Skin epidermis (tissue), 12 donors: Measurements from ENCODE around the gene EML1.
"Not testable (repeated sequence)": the region's sequence is repeated elsewhere in the genome, so short reads cannot be mapped to it uniquely, and the experiment has no call there.

Source experiments
- H3K27ac ChIP-seq, 21 experiments: fragments of 200-600 bp; sonication (generic) in 11 of 21; one replicate each; pipeline ENCODE4 v1.5.0; 2020; ENCODE audit warnings: mild to moderate bottlenecking in 3 of 21, inconsistent platforms in 2 of 21, moderate library complexity in 2 of 21
- H3K4me3 ChIP-seq, 7 experiments: fragments of 200-600 bp; sonication (generic) in 2 of 7; one replicate each; pipeline ENCODE4 v1.5.0; 2020; ENCODE audit warnings: inconsistent platforms in 2 of 7, mild to moderate bottlenecking in 2 of 7, moderate library complexity in 1 of 7

Gene EML1

DNA sequence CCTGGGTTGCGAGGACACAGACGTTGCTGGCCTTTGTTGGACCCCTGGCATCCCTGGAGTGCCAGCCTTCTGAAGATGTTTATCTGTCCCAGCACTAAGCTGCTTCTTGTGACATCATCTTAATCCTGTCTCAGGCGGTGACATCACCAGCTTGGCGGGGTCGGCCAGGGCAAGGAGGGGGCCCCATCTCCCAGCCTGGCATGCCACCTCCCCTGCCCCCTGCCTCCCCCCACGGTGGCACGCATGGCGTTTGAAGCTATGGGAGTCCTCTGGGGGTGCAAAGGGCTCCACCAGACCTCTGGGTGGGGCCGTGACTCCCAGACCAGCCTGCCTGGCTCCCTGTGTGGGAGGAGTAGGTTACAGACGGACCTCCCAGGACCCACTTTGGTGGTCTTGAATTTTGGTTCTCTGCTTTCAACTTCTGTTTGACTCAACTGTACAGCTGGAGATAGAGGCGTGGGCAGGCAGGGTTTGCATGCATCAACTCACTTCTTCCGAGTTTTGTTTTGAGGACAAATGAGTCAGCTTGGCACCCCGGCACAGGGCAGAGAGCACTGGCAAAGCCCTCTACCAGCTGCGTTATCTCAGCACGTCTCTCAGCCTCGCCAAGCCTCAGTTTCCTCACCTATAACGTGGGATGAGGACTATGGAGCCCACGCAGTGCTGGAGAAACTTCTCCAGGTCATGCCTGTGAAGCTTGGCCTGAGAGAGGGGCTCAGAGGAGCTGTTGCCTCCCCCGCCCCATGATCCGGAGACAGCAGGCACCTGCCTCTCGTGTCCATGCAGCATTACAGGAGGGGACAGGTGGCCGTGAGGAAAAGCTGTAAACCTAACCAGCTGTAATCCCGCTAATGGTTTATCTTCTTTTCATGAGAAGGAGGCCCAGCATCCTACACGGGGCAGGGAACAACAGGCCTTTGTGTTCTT, 38.8 kb upstream of the EML1 start:
- Histone ChIP-seq H3K4me3 (no peak overlapping the region), H3K27ac (peak overlapping the region in 8 of 21 experiments; percentile 7 to 81 (median 40))

DNA sequence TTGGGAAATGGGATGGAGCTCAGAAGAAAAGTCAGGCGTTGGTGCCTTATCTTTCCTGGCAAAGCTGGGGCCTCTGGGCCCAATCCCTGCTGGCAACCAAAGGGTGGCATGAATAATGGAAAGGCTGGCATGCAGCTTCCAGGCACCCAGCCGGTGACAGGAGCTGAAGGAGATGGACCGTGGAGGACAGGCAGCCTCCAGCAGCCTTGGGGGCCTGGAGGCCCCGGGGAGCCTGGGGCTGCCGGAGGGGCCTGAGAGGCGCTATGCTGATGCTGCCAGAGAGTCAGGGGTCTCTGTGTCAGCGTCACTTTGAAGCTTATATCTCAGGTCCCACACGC, 38.2 kb upstream of the EML1 start:
- Histone ChIP-seq H3K4me3 (no peak overlapping the region), H3K27ac (peak overlapping the region in 5 of 21 experiments; percentile 5 to 81 (median 34))

- H3K4me3 ChIP-seq, result no peak overlapping the region
- H3K27ac ChIP-seq, result peak overlapping the region in 10 of 21 experiments; percentile 9 to 88 (median 49)
Observed at GRCh38 chr14:99755629-99756603, 37.3 kb upstream of the EML1 start.

DNA sequence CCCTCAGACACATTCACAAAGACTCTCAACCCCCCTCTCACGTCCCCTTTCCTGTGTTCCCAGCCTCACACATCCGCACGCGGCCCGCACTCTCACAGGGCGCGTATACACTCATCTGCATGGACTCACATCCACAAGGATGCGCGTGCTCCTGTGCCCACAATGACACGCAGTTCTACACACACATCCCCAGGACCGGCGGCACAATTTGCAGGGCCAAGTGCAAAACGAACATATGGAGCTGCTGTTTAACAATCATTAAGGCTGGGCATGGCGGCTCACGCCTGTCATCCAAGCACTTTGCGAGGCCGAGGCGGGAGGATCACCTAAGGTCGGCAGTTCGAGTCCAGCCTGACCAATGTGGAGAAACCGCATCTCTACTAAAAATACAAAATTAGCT, 36.4 kb upstream of the EML1 start:
- H3K27ac ChIP-seq, result peak overlapping the region in 10 of 21 experiments; percentile 8 to 88 (median 45)
- no peak overlapping the region for H3K4me3 ChIP-seq

GRCh38 chr14:99757331-99758070, 35.7 kb upstream of the EML1 start:
- Histone ChIP-seq H3K4me3 (no peak overlapping the region), H3K27ac (peak overlapping the region in 18 of 21 experiments; percentile 9 to 90 (median 72))

DNA sequence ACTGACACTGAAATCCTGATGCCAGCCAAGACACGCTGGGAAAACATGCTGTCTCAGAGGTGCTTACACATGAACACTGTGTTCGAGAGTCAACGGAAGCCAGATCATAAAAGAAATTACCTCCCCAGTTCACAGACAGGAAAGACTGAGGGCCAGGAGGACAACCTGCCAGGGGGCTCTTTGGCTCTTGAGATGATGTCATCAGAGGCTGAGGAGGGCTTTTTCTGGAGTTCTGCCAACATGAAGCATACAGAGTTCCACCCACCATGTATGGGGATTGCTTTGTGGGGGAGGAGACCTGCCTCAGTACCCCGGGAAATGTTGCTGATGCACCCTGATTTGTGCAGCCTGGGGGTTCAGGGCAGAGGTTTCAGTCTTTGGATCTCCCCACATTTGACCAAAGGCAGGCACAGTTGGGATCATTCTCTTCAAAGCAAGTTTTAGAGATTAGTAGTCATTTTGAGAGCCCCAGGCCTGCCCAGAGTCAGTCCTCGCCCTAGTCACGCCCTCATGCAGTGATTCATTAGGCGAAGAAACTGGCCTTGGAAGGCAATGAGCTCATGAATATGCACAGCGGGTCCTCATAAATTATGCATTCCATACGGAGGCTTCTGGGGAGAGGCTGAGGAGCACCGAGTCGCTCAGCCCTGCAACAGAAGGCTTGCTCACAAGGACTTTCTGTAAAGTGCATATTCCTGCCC, 34.9 kb upstream of the EML1 start:
- H3K27ac ChIP-seq, result peak overlapping the region in 19 of 21 experiments; percentile 9 to 90 (median 71)
- H3K4me3 ChIP-seq, result no peak overlapping the region

GRCh38 chr14:99758872-99759545, 34.2 kb upstream of the EML1 start:
- Histone ChIP-seq H3K4me3 (no peak overlapping the region), H3K27ac (peak overlapping the region in 6 of 21 experiments; percentile 5 to 89 (median 50))

DNA sequence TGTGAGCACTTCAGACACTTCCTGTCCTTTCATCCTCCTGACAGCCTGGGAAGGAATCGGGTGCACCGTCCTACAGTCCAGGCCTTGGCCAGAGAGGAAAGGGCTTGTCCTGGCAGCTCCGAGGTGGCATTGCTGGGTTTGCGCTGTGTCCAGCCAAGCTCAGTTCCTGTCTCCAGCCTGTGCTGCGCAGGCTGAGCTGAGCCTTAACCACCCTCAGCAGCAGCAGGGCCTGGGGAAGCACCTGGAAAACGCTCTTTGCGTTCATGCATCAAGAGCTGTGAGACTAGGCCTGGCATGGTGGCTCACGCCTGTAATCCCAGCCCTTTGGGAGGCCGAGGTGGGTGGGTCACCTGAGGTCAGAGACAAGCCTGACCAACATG, 33.7 kb upstream of the EML1 start:
- H3K4me3 ChIP-seq, result no peak overlapping the region
- H3K27ac ChIP-seq, result peak overlapping the region in 3 of 21 experiments; percentile 5 to 51 (median 49)

- Histone ChIP-seq H3K27ac (no peak overlapping the region), H3K4me3 (no peak overlapping the region)
Observed at GRCh38 chr14:99760817-99761216, 32.4 kb upstream of the EML1 start.

GRCh38 chr14:99762911-99763310, 30.3 kb upstream of the EML1 start:
- not testable (repeated sequence) for H3K4me3 ChIP-seq, H3K27ac ChIP-seq

DNA sequence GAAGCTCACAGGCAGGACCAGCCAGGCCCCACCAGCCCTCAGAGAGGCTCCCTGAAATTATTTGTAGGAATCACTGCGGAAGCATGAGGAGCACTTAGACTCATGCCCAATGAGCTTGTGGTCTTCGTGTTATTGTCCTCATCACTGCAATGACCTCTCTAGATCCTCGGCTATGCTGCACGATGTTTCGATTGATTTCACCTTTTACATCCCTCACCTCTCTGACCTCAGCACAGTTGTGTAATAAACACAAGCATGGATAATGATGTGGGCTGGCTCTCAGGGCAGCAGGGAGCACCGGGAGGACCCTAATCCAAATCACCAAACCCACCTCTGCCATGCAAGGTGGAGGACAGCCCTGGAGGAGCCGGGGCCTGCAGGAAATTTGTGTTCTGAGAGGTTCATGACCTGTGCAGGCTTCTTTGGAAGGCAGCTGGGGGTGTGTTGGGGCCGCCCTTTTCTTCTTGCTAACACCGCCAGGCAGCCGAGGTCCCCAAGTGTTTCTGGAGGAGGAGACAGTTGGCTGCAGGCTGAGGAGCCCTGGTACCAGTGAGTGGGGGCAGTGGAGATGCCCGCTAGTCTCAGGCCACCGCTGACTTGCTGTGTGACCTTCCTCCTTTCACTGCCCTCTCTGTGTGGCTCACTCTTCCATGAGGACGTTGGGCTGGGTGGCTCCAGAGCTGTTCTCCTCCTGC, 29.5 kb upstream of the EML1 start:
- no peak overlapping the region for H3K27ac ChIP-seq
- H3K4me3 ChIP-seq, result no peak overlapping the region

- no peak overlapping the region for H3K27ac ChIP-seq
- no peak overlapping the region for H3K4me3 ChIP-seq
Observed at GRCh38 chr14:99764222-99764706, 28.9 kb upstream of the EML1 start.

GRCh38 chr14:99768381-99768780, 24.8 kb upstream of the EML1 start:
- H3K4me3 ChIP-seq, result no peak overlapping the region
- H3K27ac ChIP-seq, result no peak overlapping the region

DNA sequence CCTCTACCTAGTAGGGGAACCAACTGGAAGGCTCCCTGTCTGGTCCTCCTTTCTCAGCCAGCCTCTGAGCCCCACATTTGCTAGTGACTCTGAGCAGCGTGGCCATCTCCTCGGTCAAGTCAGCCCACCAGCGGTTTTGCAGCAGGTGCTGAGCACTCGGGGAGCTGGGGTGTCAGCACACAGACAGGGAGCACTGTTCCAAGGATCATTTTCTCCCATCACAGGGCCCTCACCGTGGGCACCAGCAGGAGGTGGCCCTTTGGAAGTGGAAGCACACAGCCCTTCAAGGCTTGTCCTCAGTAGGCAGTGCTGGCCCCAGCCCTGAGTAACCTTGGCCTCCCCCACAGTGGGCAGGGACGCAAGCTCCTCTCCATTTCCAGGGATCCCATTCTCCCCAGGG, 24.1 kb upstream of the EML1 start:
- H3K27ac ChIP-seq, result no peak overlapping the region

DNA sequence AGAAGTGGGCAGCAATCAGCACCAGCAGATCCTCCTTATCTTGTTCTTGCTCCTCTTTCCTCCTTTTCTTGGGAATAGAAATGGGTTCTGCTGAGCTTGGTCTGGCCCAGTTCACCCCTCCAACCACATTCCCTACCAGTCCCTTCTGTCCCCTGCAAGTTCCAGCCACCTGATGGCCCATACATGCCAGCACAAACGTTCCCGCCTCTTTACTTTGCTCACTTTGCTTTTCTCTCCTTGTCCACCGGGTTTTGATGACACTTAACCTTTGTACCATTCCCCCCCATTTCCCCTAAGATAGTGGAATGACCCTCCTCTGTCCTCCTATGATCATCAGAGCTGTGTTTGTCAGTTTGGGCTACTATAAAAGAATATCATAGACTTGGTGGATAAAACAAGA, 23.4 kb upstream of the EML1 start:
- no peak overlapping the region for H3K4me3 ChIP-seq
- H3K27ac ChIP-seq, result no peak overlapping the region

More for the DNA sequence above, 24.1 kb upstream of the EML1 start:
- no peak overlapping the region for H3K4me3 ChIP-seq

- H3K27ac ChIP-seq, result no peak overlapping the region
- no peak overlapping the region for H3K4me3 ChIP-seq
Observed at GRCh38 chr14:99772371-99773283, 20.6 kb upstream of the EML1 start.
